A673 (cell line): ENCODE measurements around the gene AP2B1. TPM values are rescaled to one million over a fixed set of nuclear protein-coding genes. Genes with fewer than 3 reads are reported as not detected.
"Not testable (repeated sequence)": the region's sequence is repeated elsewhere in the genome, so short reads cannot be mapped to it uniquely, and the experiment has no call there.

Source experiments
- BruUV-seq: library from RNA; stranded (reverse); fragments of 400-500 nt; replicated peaks from 2 replicates; lab custom pipeline; 2021; lab: Mats Ljungman, UMichigan
- CTCF ChIA-PET: fragments of 300-600 bp; sonication (Branson Sonifier 250); formaldehyde crosslinking; loops from one replicate; lab custom pipeline; 2022; ENCODE audit warnings: antibody characterized with exemption; lab: Charles Lee
- POLR2A ChIA-PET: fragments of 300-600 bp; sonication (Branson Sonifier 250); formaldehyde crosslinking; loops from one replicate; lab custom pipeline; 2022; ENCODE audit warnings: antibody characterized with exemption; ENCODE audit not compliant: low non-redundant PET; lab: Charles Lee
- DNase-seq: peaks from one replicate; pipeline ENCODE4 v3.0.0-alpha.2; 2015; ENCODE audit warnings: low spot score
- H3K27ac ChIP-seq: fragments of 200-600 bp; sonication (generic); 2 replicates; pipeline ENCODE4 v1.5.1; 2016; ENCODE audit warnings: mixed run types, low read depth, mild to moderate bottlenecking, mixed read lengths, antibody characterized with exemption, low read length; ENCODE audit not compliant: poor library complexity, severe bottlenecking
- H3K27me3 ChIP-seq: fragments of 200-600 bp; sonication (generic); replicated peaks from 2 replicates; pipeline ENCODE4 v1.6.1; 2017; ENCODE audit warnings: mixed run types, low read depth, mild to moderate bottlenecking, mixed read lengths, antibody characterized with exemption, low read length; ENCODE audit not compliant: insufficient read depth, poor library complexity
- H3K36me3 ChIP-seq: fragments of 200-600 bp; sonication (generic); 2 replicates; pipeline ENCODE4 v1.6.1; 2016; ENCODE audit warnings: mixed run types, mild to moderate bottlenecking, mixed read lengths, antibody characterized with exemption, low read length; ENCODE audit not compliant: insufficient read depth, poor library complexity, severe bottlenecking
- H3K4me1 ChIP-seq: fragments of 200-600 bp; sonication (generic); 2 replicates; pipeline ENCODE4 v1.6.1; 2017; ENCODE audit warnings: mixed run types, mild to moderate bottlenecking, mixed read lengths, antibody characterized with exemption, low read length; ENCODE audit not compliant: insufficient read depth, poor library complexity, severe bottlenecking
- H3K4me3 ChIP-seq: fragments of 200-600 bp; sonication (generic); 2 replicates; pipeline ENCODE4 v1.5.1; 2016; ENCODE audit warnings: low read depth, mixed run types, mild to moderate bottlenecking, mixed read lengths, low read length; ENCODE audit not compliant: poor library complexity, severe bottlenecking
- H3K9me3 ChIP-seq: fragments of 200-600 bp; sonication (generic); 2 replicates; pipeline ENCODE4 v1.6.1; 2016; ENCODE audit warnings: mixed run types, low read depth, mild to moderate bottlenecking, mixed read lengths, antibody characterized with exemption, low read length; ENCODE audit not compliant: poor library complexity, severe bottlenecking
- EZH2 ChIP-seq: fragments of 200-600 bp; sonication (generic); IDR thresholded peaks from 2 replicates; pipeline ENCODE4 v1.6.1; 2017; ENCODE audit warnings: borderline replicate concordance, low read depth, mild to moderate bottlenecking, mixed read lengths, antibody characterized with exemption, low read length; ENCODE audit not compliant: poor library complexity, severe bottlenecking
- intact Hi-C: fragments of 100-400 bp; cut with micrococcal nuclease; formaldehyde crosslinking; loops from one replicate; pipeline ENCODE4 v1.10.0; 2022; ENCODE audit not compliant: unreplicated experiment
- total RNA-seq: library from RNA; stranded (reverse); gene quantifications from 2 replicates; pipeline ENCODE4 v1.2.3, GENCODE V29; 2021
- TF ChIP-seq, protein P1 (sequence below): fragments of 300-800, 200-600 bp; sonication (generic); conservative IDR thresholded peaks from 2 replicates; pipeline ENCODE4 v1.5.1; 2017; ENCODE audit warnings: low read depth, mild to moderate bottlenecking, antibody characterized with exemption, low read length, moderate library complexity, mixed read lengths

Gene AP2B1
- total RNA-seq, 1 experiment from 2014 or later, result 124 TPM

DNA sequence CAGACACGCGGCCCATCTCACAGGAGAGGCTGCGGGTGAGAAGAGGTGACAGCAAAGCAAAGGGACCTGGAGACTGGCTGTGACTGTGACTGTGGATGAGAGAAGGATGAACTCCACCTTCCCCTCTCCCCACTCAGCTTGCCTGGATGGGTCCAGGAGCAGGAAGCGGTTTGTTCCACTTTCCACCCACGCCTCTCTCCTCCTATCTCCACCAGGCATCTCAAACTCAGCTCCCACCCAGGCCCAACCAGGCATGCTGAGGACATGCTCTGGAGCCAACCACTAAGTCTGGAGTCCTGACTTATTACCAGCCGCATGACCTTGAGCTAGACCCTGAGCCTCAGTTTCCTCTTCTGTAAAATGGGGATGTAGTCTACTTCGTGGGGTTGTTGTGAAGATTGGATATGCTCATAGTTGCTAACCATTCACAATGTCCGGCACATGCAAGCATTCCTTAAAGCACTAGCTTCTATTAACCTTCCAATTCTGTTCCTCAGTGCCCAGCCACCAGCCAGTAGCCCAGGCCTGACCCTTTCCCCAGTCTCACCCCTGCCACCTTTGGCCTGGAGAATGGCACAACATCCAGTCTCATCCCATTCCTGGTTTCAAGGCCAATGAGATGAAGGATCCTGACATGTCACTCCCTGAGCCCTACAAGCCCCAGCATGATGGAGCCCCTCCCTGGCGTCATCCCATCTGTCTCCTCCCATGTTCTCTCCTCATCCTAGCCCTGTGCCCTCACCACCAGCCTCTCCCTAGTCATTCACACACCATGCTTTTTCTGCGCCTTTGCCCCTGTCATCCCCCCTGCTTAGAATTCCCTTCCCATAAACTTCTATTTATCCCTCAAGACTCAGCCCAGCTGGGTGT is 163.6 kb downstream of the AP2B1 start:
- intact Hi-C loops, result no loop called here
- Histone ChIP-seq H3K9me3 (no peaks in the 10 kb centered on the region), H3K36me3 (no peaks in the 10 kb centered on the region), H3K4me1 (no peaks in the 10 kb centered on the region), H3K4me3 (no peak overlapping the region), H3K27ac (no peak overlapping the region), H3K27me3 (no peaks in the 10 kb centered on the region)
- BruUV-seq, result no TSS peak
- CTCF ChIA-PET, result no interaction called here
- TF ChIP-seq EZH2, result no peak
- TF ChIP-seq, protein P1, sequence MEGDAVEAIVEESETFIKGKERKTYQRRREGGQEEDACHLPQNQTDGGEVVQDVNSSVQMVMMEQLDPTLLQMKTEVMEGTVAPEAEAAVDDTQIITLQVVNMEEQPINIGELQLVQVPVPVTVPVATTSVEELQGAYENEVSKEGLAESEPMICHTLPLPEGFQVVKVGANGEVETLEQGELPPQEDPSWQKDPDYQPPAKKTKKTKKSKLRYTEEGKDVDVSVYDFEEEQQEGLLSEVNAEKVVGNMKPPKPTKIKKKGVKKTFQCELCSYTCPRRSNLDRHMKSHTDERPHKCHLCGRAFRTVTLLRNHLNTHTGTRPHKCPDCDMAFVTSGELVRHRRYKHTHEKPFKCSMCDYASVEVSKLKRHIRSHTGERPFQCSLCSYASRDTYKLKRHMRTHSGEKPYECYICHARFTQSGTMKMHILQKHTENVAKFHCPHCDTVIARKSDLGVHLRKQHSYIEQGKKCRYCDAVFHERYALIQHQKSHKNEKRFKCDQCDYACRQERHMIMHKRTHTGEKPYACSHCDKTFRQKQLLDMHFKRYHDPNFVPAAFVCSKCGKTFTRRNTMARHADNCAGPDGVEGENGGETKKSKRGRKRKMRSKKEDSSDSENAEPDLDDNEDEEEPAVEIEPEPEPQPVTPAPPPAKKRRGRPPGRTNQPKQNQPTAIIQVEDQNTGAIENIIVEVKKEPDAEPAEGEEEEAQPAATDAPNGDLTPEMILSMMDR, result no peak
- DNase-seq, result no peak
- POLR2A ChIA-PET, result interaction anchor here (0.6 kb wide), 1 partner anchor 324 kb away, joined by 3 read pairs; no protein-coding TSS in a partner anchor

DNA sequence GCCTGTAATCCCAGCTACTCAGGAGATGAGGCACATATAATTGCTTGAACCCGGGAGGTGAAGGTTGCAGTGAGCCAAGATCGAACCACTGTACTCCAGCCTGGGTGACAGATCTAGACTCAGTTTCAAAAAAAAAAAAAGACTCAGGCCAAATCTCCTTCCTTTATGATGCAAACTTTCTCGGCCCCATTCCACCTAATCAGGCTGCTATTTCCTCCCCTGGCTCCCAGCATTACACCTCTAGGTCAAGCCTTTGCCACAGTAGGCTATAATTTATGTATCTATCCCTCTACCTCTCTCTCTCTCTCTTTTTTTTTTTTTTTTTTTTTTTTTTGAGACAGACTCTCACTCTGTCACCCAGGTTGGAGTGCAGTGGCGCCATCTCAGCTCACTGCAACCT is 164.4 kb downstream of the AP2B1 start:
- DNase-seq, H3K27ac ChIP-seq, CTCF ChIA-PET, H3K4me1 ChIP-seq, H3K36me3 ChIP-seq, BruUV-seq, H3K9me3 ChIP-seq, H3K4me3 ChIP-seq, H3K27me3 ChIP-seq, intact Hi-C loops: not testable (repeated sequence)
- POLR2A ChIA-PET, result interaction anchor here (0.6 kb wide), 1 partner anchor 325 kb away, joined by 3 read pairs; no protein-coding TSS in a partner anchor

DNA sequence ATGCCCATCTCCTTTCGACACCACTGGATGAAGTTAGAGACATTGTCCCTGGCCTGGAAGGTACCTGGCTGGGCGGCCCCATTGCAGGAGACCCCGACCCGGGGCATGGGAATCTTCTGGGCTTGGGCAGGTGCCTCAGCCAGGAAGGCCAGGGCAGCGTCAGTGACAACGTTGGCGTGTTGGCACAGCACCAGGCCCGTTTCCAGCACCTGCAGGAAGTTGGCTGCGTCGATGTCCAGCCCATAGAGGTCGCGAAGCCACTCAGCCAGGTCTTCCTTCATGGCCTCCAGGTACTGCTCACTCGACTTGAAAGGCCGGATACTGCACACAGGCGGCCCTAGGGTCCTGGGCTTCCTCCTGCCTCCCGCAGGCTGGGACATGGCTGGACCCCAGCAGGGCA is 165.3 kb downstream of the AP2B1 start:
- Histone ChIP-seq H3K9me3 (no peaks in the 10 kb centered on the region), H3K27me3 (no peaks in the 10 kb centered on the region), H3K36me3 (no peaks in the 10 kb centered on the region), H3K4me3 (no peak overlapping the region), H3K27ac (no peak overlapping the region), H3K4me1 (no peaks in the 10 kb centered on the region)
- CTCF ChIA-PET, result no interaction called here
- intact Hi-C loops, result no loop called here
- no peak for TF ChIP-seq EZH2
- TF ChIP-seq, protein P1, result no peak
- no TSS peak for BruUV-seq
- POLR2A ChIA-PET, result no interaction called here
- no peak for DNase-seq
